ENCODE results near the gene BCAP31. TPM values are rescaled to one million over a fixed set of nuclear protein-coding genes. Genes with fewer than 3 reads are reported as not detected.
"Not testable (repeated sequence)": the region's sequence is repeated elsewhere in the genome, so short reads cannot be mapped to it uniquely, and the experiment has no call there.

The BCAP31 gene
- total RNA-seq, 1 experiment from 2014 or later, result 371 TPM

DNA sequence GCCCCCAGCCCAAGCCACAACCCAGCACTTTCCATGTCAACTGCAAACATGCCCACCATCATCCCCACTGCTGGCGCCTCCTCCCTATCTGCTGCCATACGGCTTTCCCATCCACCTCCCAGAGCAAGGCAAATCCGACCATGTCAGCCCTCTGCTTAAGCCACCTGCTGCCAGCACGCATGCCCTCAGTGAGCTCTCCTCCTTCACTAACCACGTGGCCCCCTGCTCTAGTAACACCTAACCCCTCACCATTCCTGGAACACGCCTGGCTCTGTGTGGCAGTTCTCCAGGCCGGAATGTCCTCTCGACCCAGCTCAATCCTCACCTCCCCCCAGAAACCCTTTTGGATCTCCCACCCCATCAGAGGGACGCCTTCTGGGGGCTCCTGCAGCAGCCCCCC lies 17.4 kb downstream of the BCAP31 start:
- Mint-ChIP-seq H3K27me3 (ENCODE audit: unreplicated experiment) (no peaks in the 10 kb centered on the region), H3K4me3 (ENCODE audit: low read depth, unreplicated experiment) (no peak overlapping the region), H3K36me3 (ENCODE audit: insufficient read depth, unreplicated experiment) (peaks cover 63% of the 10 kb centered on the region), H3K27ac (ENCODE audit: unreplicated experiment) (peak overlapping the region; percentile 81), H3K9me3 (ENCODE audit: low read depth, unreplicated experiment) (no peaks in the 10 kb centered on the region), H3K4me1 (ENCODE audit: low read depth, unreplicated experiment) (peaks cover 8% of the 10 kb centered on the region)
- BruUV-seq (replicated peaks), result no TSS peak
- no peak for DNase-seq
- intact Hi-C loops (cut with micrococcal nuclease; ENCODE audit: unreplicated experiment), result no loop called here
- CTCF ChIA-PET, result no interaction called here
- TF ChIP-seq, protein P1, sequence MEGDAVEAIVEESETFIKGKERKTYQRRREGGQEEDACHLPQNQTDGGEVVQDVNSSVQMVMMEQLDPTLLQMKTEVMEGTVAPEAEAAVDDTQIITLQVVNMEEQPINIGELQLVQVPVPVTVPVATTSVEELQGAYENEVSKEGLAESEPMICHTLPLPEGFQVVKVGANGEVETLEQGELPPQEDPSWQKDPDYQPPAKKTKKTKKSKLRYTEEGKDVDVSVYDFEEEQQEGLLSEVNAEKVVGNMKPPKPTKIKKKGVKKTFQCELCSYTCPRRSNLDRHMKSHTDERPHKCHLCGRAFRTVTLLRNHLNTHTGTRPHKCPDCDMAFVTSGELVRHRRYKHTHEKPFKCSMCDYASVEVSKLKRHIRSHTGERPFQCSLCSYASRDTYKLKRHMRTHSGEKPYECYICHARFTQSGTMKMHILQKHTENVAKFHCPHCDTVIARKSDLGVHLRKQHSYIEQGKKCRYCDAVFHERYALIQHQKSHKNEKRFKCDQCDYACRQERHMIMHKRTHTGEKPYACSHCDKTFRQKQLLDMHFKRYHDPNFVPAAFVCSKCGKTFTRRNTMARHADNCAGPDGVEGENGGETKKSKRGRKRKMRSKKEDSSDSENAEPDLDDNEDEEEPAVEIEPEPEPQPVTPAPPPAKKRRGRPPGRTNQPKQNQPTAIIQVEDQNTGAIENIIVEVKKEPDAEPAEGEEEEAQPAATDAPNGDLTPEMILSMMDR (IDR thresholded peaks at IDR 0.05; ENCODE audit: unreplicated experiment), result no peak

GRCh38 chrX:153705403-153706060 lies 18.7 kb downstream of the BCAP31 start:
- intact Hi-C loops (cut with micrococcal nuclease; ENCODE audit: unreplicated experiment); H3K27ac Mint-ChIP-seq (ENCODE audit: unreplicated experiment); H3K27me3 Mint-ChIP-seq (ENCODE audit: unreplicated experiment); H3K4me3 Mint-ChIP-seq (ENCODE audit: low read depth, unreplicated experiment); BruUV-seq (replicated peaks); CTCF ChIA-PET; DNase-seq; H3K9me3 Mint-ChIP-seq (ENCODE audit: low read depth, unreplicated experiment); H3K4me1 Mint-ChIP-seq (ENCODE audit: low read depth, unreplicated experiment): not testable (repeated sequence)
- H3K36me3 Mint-ChIP-seq (ENCODE audit: insufficient read depth, unreplicated experiment), result peaks cover 68% of the 10 kb centered on the region

- H3K9me3 Mint-ChIP-seq (ENCODE audit: low read depth, unreplicated experiment); intact Hi-C loops (cut with micrococcal nuclease; ENCODE audit: unreplicated experiment); H3K4me3 Mint-ChIP-seq (ENCODE audit: low read depth, unreplicated experiment); DNase-seq; CTCF ChIA-PET; BruUV-seq (replicated peaks); H3K27me3 Mint-ChIP-seq (ENCODE audit: unreplicated experiment); H3K4me1 Mint-ChIP-seq (ENCODE audit: low read depth, unreplicated experiment); H3K27ac Mint-ChIP-seq (ENCODE audit: unreplicated experiment): not testable (repeated sequence)
- peaks cover 69% of the 10 kb centered on the region for H3K36me3 Mint-ChIP-seq (ENCODE audit: insufficient read depth, unreplicated experiment)
These were observed 19.4 kb downstream of the BCAP31 start for GRCh38 chrX:153704631-153705402.

- Mint-ChIP-seq H3K36me3 (ENCODE audit: insufficient read depth, unreplicated experiment) (peaks cover 71% of the 10 kb centered on the region), H3K9me3 (ENCODE audit: low read depth, unreplicated experiment) (no peaks in the 10 kb centered on the region), H3K4me1 (ENCODE audit: low read depth, unreplicated experiment) (peaks cover 8% of the 10 kb centered on the region), H3K27ac (ENCODE audit: unreplicated experiment) (no peak overlapping the region), H3K27me3 (ENCODE audit: unreplicated experiment) (no peaks in the 10 kb centered on the region), H3K4me3 (ENCODE audit: low read depth, unreplicated experiment) (no peak overlapping the region)
- intact Hi-C loops (cut with micrococcal nuclease; ENCODE audit: unreplicated experiment), result no loop called here
- TF ChIP-seq, protein P1 (IDR thresholded peaks at IDR 0.05; ENCODE audit: unreplicated experiment), result no peak
- BruUV-seq (replicated peaks), result no TSS peak
- DNase-seq, result no peak
- CTCF ChIA-PET, result no interaction called here
These were observed 20.1 kb downstream of the BCAP31 start for GRCh38 chrX:153704021-153704526.

GRCh38 chrX:153703036-153703370 lies 21.2 kb downstream of the BCAP31 start:
- TF ChIP-seq, protein P1 (IDR thresholded peaks at IDR 0.05; ENCODE audit: unreplicated experiment), result no peak
- BruUV-seq (replicated peaks), result no TSS peak
- no peak overlapping the region for H3K27ac Mint-ChIP-seq (ENCODE audit: unreplicated experiment)
- no peaks in the 10 kb centered on the region for H3K9me3 Mint-ChIP-seq (ENCODE audit: low read depth, unreplicated experiment)
- no peaks in the 10 kb centered on the region for H3K4me1 Mint-ChIP-seq (ENCODE audit: low read depth, unreplicated experiment)
- CTCF ChIA-PET, result no interaction called here
- DNase-seq, result no peak
- H3K27me3 Mint-ChIP-seq (ENCODE audit: unreplicated experiment), result no peaks in the 10 kb centered on the region
- no peak overlapping the region for H3K4me3 Mint-ChIP-seq (ENCODE audit: low read depth, unreplicated experiment)
- H3K36me3 Mint-ChIP-seq (ENCODE audit: insufficient read depth, unreplicated experiment), result peaks cover 71% of the 10 kb centered on the region
- intact Hi-C loops (cut with micrococcal nuclease; ENCODE audit: unreplicated experiment), result no loop called here

Measured in Calu3 (cell line).